A673 (cell line): Measurements from ENCODE around the gene MAT2A. TPM values are rescaled to one million over a fixed set of nuclear protein-coding genes. Genes with fewer than 3 reads are reported as not detected.

Experiments used
- BruUV-seq: library from RNA; stranded (reverse); fragments of 400-500 nt; replicated peaks from 2 replicates; lab custom pipeline; 2021; lab: Mats Ljungman, UMichigan
- CTCF ChIA-PET: fragments of 300-600 bp; sonication (Branson Sonifier 250); formaldehyde crosslinking; loops from one replicate; lab custom pipeline; 2022; ENCODE audit warnings: antibody characterized with exemption; lab: Charles Lee
- POLR2A ChIA-PET: fragments of 300-600 bp; sonication (Branson Sonifier 250); formaldehyde crosslinking; loops from one replicate; lab custom pipeline; 2022; ENCODE audit warnings: antibody characterized with exemption; ENCODE audit not compliant: low non-redundant PET; lab: Charles Lee
- DNase-seq: peaks from one replicate; pipeline ENCODE4 v3.0.0-alpha.2; 2015; ENCODE audit warnings: low spot score
- H3K27ac ChIP-seq: fragments of 200-600 bp; sonication (generic); 2 replicates; pipeline ENCODE4 v1.5.1; 2016; ENCODE audit warnings: mixed run types, low read depth, mild to moderate bottlenecking, mixed read lengths, antibody characterized with exemption, low read length; ENCODE audit not compliant: poor library complexity, severe bottlenecking
- H3K27me3 ChIP-seq: fragments of 200-600 bp; sonication (generic); replicated peaks from 2 replicates; pipeline ENCODE4 v1.6.1; 2017; ENCODE audit warnings: mixed run types, low read depth, mild to moderate bottlenecking, mixed read lengths, antibody characterized with exemption, low read length; ENCODE audit not compliant: insufficient read depth, poor library complexity
- H3K36me3 ChIP-seq: fragments of 200-600 bp; sonication (generic); 2 replicates; pipeline ENCODE4 v1.6.1; 2016; ENCODE audit warnings: mixed run types, mild to moderate bottlenecking, mixed read lengths, antibody characterized with exemption, low read length; ENCODE audit not compliant: insufficient read depth, poor library complexity, severe bottlenecking
- H3K4me1 ChIP-seq: fragments of 200-600 bp; sonication (generic); 2 replicates; pipeline ENCODE4 v1.6.1; 2017; ENCODE audit warnings: mixed run types, mild to moderate bottlenecking, mixed read lengths, antibody characterized with exemption, low read length; ENCODE audit not compliant: insufficient read depth, poor library complexity, severe bottlenecking
- H3K4me3 ChIP-seq: fragments of 200-600 bp; sonication (generic); 2 replicates; pipeline ENCODE4 v1.5.1; 2016; ENCODE audit warnings: low read depth, mixed run types, mild to moderate bottlenecking, mixed read lengths, low read length; ENCODE audit not compliant: poor library complexity, severe bottlenecking
- H3K9me3 ChIP-seq: fragments of 200-600 bp; sonication (generic); 2 replicates; pipeline ENCODE4 v1.6.1; 2016; ENCODE audit warnings: mixed run types, low read depth, mild to moderate bottlenecking, mixed read lengths, antibody characterized with exemption, low read length; ENCODE audit not compliant: poor library complexity, severe bottlenecking
- CTCF ChIP-seq: fragments of 300-800, 200-600 bp; sonication (generic); conservative IDR thresholded peaks from 2 replicates; pipeline ENCODE4 v1.5.1; 2017; ENCODE audit warnings: low read depth, mild to moderate bottlenecking, antibody characterized with exemption, low read length, moderate library complexity, mixed read lengths
- EZH2 ChIP-seq: fragments of 200-600 bp; sonication (generic); IDR thresholded peaks from 2 replicates; pipeline ENCODE4 v1.6.1; 2017; ENCODE audit warnings: borderline replicate concordance, low read depth, mild to moderate bottlenecking, mixed read lengths, antibody characterized with exemption, low read length; ENCODE audit not compliant: poor library complexity, severe bottlenecking
- intact Hi-C: fragments of 100-400 bp; cut with micrococcal nuclease; formaldehyde crosslinking; loops from one replicate; pipeline ENCODE4 v1.10.0; 2022; ENCODE audit not compliant: unreplicated experiment
- total RNA-seq: library from RNA; stranded (reverse); gene quantifications from 2 replicates; pipeline ENCODE4 v1.2.3, GENCODE V29; 2021

The MAT2A gene
- total RNA-seq, 1 experiment from 2014 or later, result 408 TPM

- TF ChIP-seq EZH2, result no peak
- ChIA-PET POLR2A (no interaction called here), CTCF (no interaction called here)
- Histone ChIP-seq H3K36me3 (no peaks in the 10 kb centered on the region), H3K4me3 (no peak overlapping the region), H3K27ac (no peak overlapping the region), H3K27me3 (no peaks in the 10 kb centered on the region), H3K4me1 (peaks cover 11% of the 10 kb centered on the region), H3K9me3 (no peaks in the 10 kb centered on the region)
- DNase-seq, result no peak
- intact Hi-C loops, result no loop called here
- BruUV-seq, result no TSS peak
Observed at GRCh38 chr2:85582492-85582891, 43.5 kb downstream of the MAT2A start.

- no peak for TF ChIP-seq EZH2
- H3K4me3 ChIP-seq, result peak overlapping the region; percentile 37
- no peak for DNase-seq
- ChIA-PET POLR2A (no interaction called here), CTCF (no interaction called here)
- H3K27me3 ChIP-seq, result no peaks in the 10 kb centered on the region
- H3K27ac ChIP-seq, result no peak overlapping the region
- no peaks in the 10 kb centered on the region for H3K36me3 ChIP-seq
- peaks cover 24% of the 10 kb centered on the region for H3K4me1 ChIP-seq
- no TSS peak for BruUV-seq
- intact Hi-C loops, result no loop called here
- H3K9me3 ChIP-seq, result no peaks in the 10 kb centered on the region
Observed at GRCh38 chr2:85583667-85584353, 44.8 kb downstream of the MAT2A start.

- H3K27ac ChIP-seq, result no peak within 1 kb of the TSS
- ChIA-PET CTCF (no interaction called here), POLR2A (no interaction called here)
- H3K36me3 ChIP-seq, result no peaks in the 10 kb centered on the region
- H3K4me3 ChIP-seq, result peak within 1 kb of the TSS; percentile 37
- BruUV-seq, result no TSS peak
- H3K9me3 ChIP-seq, result no peaks in the 10 kb centered on the region
- no peak for DNase-seq
- H3K27me3 ChIP-seq, result no peaks in the 10 kb centered on the region
- H3K4me1 ChIP-seq, result peaks cover 24% of the 10 kb centered on the region
- intact Hi-C loops, result no loop called here
- TF ChIP-seq EZH2, result no peak
- no peak for TF ChIP-seq CTCF
Observed at GRCh38 chr2:85584354-85584856, 45.4 kb downstream of the MAT2A start, which contains the start of gene VAMP5. TSS of gene VAMP5 (plus strand) at chr2:85584431. CDS start at chr2:85584491, 60 bp downstream.

GRCh38 chr2:85584857-85585780 lies 46.2 kb downstream of the MAT2A start:
- ChIA-PET CTCF (no interaction called here), POLR2A (no interaction called here)
- TF ChIP-seq CTCF (no peak), EZH2 (no peak)
- no peak for DNase-seq
- Histone ChIP-seq H3K9me3 (no peaks in the 10 kb centered on the region), H3K27ac (no peak overlapping the region), H3K27me3 (no peaks in the 10 kb centered on the region), H3K36me3 (no peaks in the 10 kb centered on the region), H3K4me3 (peak overlapping the region; percentile 37), H3K4me1 (peaks cover 24% of the 10 kb centered on the region)
- intact Hi-C loops, result no loop called here
- no TSS peak for BruUV-seq
